Colonic mucosa (tissue), 4 donors: ENCODE measurements around the gene ADCYAP1. TPM values are rescaled to one million over a fixed set of nuclear protein-coding genes. Genes with fewer than 3 reads are reported as not detected.

Experiments
- DNase-seq: peaks from one replicate; pipeline ENCODE4 v3.0.0-alpha.2; 2020
- H3K27ac ChIP-seq: fragments of 200-600 bp; one replicate; pipeline ENCODE4 v1.8.0; 2021
- H3K27me3 ChIP-seq: fragments of 200-600 bp; one replicate; pipeline ENCODE4 v1.8.0; 2021
- H3K36me3 ChIP-seq: fragments of 200-600 bp; one replicate; pipeline ENCODE4 v1.8.0; 2021
- H3K4me1 ChIP-seq: fragments of 200-600 bp; one replicate; pipeline ENCODE4 v1.8.0; 2021; ENCODE audit warnings: mild to moderate bottlenecking
- H3K4me3 ChIP-seq: fragments of 200-600 bp; one replicate; pipeline ENCODE4 v1.8.0; 2021
- H3K9ac ChIP-seq, 2 donors: one replicate each; pipeline ENCODE4 v1.7.0; 2013; ENCODE audit warnings: control low read depth in 2 of 2, low read depth in 2 of 2, low read length in 2 of 2
- H3K9me3 ChIP-seq: fragments of 200-600 bp; one replicate; pipeline ENCODE4 v1.8.0; 2021
- intact Hi-C: fragments of 100-400 bp; cut with DNase I; formaldehyde crosslinking; loops from one replicate; pipeline ENCODE4 v1.14.1; 2022
- total RNA-seq, 2 donors: library from RNA; stranded (reverse); fragmentation: NEBNext Ultra II Directional in 1 of 2; extraction: Animal tissue kit (Norgen Biotek cat#: 25700) in 1 of 2; gene quantifications; one replicate each; pipeline ENCODE4 v1.2.1, GENCODE V29; 2021
- TF ChIP-seq, protein P1 (sequence below): fragments of 200-600 bp; IDR thresholded peaks from one replicate; pipeline ENCODE4 v1.8.0; 2022; ENCODE audit warnings: antibody characterized with exemption, mild to moderate bottlenecking
- donor health status: healthy.
- donor health status: DM: no; HTN: no; CAD: no.
- donor health status: DM: no; HTN: no; CAD: no.

The ADCYAP1 gene
- total RNA-seq, 2 donors from 2014 or later, result 0.32 to 0.48 TPM

GRCh38 chr18:939958-940357 is 35.3 kb downstream of the ADCYAP1 start:
- intact Hi-C loops, result loop anchor here (5.0 kb wide), 1 partner anchor 47 kb away; no protein-coding TSS in a partner anchor
- H3K4me1 ChIP-seq, result no peaks in the 10 kb centered on the region
- H3K27ac ChIP-seq, result no peak overlapping the region
- no peaks in the 10 kb centered on the region for H3K36me3 ChIP-seq
- no peak overlapping the region for H3K9ac ChIP-seq
- no peaks in the 10 kb centered on the region for H3K9me3 ChIP-seq
- H3K4me3 ChIP-seq, result no peak overlapping the region
- no peaks in the 10 kb centered on the region for H3K27me3 ChIP-seq
- DNase-seq, result no peak
- TF ChIP-seq, protein P1, sequence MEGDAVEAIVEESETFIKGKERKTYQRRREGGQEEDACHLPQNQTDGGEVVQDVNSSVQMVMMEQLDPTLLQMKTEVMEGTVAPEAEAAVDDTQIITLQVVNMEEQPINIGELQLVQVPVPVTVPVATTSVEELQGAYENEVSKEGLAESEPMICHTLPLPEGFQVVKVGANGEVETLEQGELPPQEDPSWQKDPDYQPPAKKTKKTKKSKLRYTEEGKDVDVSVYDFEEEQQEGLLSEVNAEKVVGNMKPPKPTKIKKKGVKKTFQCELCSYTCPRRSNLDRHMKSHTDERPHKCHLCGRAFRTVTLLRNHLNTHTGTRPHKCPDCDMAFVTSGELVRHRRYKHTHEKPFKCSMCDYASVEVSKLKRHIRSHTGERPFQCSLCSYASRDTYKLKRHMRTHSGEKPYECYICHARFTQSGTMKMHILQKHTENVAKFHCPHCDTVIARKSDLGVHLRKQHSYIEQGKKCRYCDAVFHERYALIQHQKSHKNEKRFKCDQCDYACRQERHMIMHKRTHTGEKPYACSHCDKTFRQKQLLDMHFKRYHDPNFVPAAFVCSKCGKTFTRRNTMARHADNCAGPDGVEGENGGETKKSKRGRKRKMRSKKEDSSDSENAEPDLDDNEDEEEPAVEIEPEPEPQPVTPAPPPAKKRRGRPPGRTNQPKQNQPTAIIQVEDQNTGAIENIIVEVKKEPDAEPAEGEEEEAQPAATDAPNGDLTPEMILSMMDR, result no peak

DNA sequence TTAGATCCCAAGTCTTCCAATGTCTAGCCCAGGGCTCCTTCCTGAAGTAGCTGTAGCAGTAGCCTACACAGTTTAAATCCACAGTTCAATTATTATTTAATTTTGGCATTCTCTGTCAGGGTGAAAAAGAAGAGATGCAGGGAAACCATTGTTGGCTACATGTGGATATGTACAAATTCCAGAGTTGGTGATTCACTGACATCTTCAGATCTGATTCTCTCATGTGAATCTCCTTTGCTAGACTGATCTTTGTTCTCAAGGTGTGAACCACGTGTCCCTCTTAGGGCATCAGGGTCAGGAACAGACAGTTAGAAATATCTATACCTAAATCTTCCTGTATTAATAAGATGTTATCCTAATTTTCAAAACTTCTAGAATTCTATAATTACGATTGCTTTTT is 36.7 kb downstream of the ADCYAP1 start:
- H3K9me3 ChIP-seq, result no peaks in the 10 kb centered on the region
- TF ChIP-seq, protein P1, result no peak
- H3K4me1 ChIP-seq, result no peaks in the 10 kb centered on the region
- intact Hi-C loops, result no loop called here
- H3K27ac ChIP-seq, result no peak overlapping the region
- H3K4me3 ChIP-seq, result no peak overlapping the region
- DNase-seq, result no peak
- no peak overlapping the region for H3K9ac ChIP-seq
- H3K27me3 ChIP-seq, result no peaks in the 10 kb centered on the region
- no peaks in the 10 kb centered on the region for H3K36me3 ChIP-seq

DNA sequence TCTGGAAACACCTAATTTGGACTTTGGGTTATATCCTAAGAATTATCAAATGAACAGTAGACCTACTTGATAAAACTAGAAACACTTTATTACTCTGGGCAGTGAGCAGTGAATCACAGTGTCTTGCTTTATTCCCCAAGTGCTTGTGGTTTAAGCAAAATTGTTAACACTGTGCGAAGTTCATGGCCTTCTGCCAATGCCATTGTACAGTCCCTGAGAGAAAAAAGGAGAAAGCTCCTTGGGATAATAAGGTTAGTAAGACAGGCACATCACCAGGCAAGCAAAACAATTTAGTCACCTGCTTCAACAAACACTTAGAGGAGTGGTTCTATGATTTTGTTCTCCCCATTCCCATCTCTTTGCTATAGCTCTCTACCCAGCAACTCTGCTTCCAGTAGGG is 39.8 kb downstream of the ADCYAP1 start:
- Histone ChIP-seq H3K9me3 (no peaks in the 10 kb centered on the region), H3K27ac (no peak overlapping the region), H3K9ac (no peak overlapping the region), H3K36me3 (no peaks in the 10 kb centered on the region), H3K4me1 (no peaks in the 10 kb centered on the region), H3K4me3 (no peak overlapping the region), H3K27me3 (no peaks in the 10 kb centered on the region)
- no peak for DNase-seq
- TF ChIP-seq, protein P1, result no peak
- intact Hi-C loops, result no loop called here

GRCh38 chr18:949724-950631 is 45.3 kb downstream of the ADCYAP1 start:
- no peak overlapping the region for H3K4me3 ChIP-seq
- H3K9me3 ChIP-seq, result no peaks in the 10 kb centered on the region
- H3K27ac ChIP-seq, result no peak overlapping the region
- TF ChIP-seq, protein P1, result no peak
- H3K36me3 ChIP-seq, result no peaks in the 10 kb centered on the region
- no peaks in the 10 kb centered on the region for H3K4me1 ChIP-seq
- no peaks in the 10 kb centered on the region for H3K27me3 ChIP-seq
- no peak overlapping the region for H3K9ac ChIP-seq
- DNase-seq, result no peak
- intact Hi-C loops, result no loop called here

- no peaks in the 10 kb centered on the region for H3K9me3 ChIP-seq
- no peak overlapping the region for H3K27ac ChIP-seq
- H3K9ac ChIP-seq, result no peak overlapping the region
- H3K27me3 ChIP-seq, result no peaks in the 10 kb centered on the region
- H3K4me1 ChIP-seq, result no peaks in the 10 kb centered on the region
- intact Hi-C loops, result no loop called here
- TF ChIP-seq, protein P1, result no peak
- no peak for DNase-seq
- no peaks in the 10 kb centered on the region for H3K36me3 ChIP-seq
- H3K4me3 ChIP-seq, result no peak overlapping the region
Measured at GRCh38 chr18:950882-951495, 46.3 kb downstream of the ADCYAP1 start.
